Activated CD4-positive, alpha-beta T cell treated with anti-CD3 and anti-CD28 coated beads, Interleukin-2, amount 10 ng/mL, durations not matched to agents 24 days and 14 days (primary cell): ENCODE measurements around the gene ADAMTS2. TPM values are rescaled to one million over a fixed set of nuclear protein-coding genes. Genes with fewer than 3 reads are reported as not detected.
"Not testable (repeated sequence)": the region's sequence is repeated elsewhere in the genome, so short reads cannot be mapped to it uniquely, and the experiment has no call there.

ENCODE experiments used
- DNase-seq: peaks from one replicate; pipeline ENCODE4 v3.0.0; 2022
- H3K27ac Mint-ChIP-seq: one replicate; pipeline ENCODE4 v1.8.0; 2022; ENCODE audit warnings: mild to moderate bottlenecking, mixed read lengths
- H3K27me3 Mint-ChIP-seq: one replicate; pipeline ENCODE4 v1.8.0; 2022; ENCODE audit warnings: mixed read lengths
- H3K36me3 Mint-ChIP-seq: one replicate; pipeline ENCODE4 v1.8.0; 2022; ENCODE audit warnings: low read depth, mild to moderate bottlenecking, mixed read lengths
- H3K4me1 Mint-ChIP-seq: one replicate; pipeline ENCODE4 v1.8.0; 2021; ENCODE audit warnings: mixed read lengths
- H3K4me3 Mint-ChIP-seq: one replicate; pipeline ENCODE4 v1.8.0; 2022; ENCODE audit warnings: mild to moderate bottlenecking, moderate library complexity, mixed read lengths
- H3K9me3 Mint-ChIP-seq: one replicate; pipeline ENCODE4 v1.8.0; 2021; ENCODE audit warnings: mixed read lengths
- intact Hi-C: fragments of 100-400 bp; cut with micrococcal nuclease; formaldehyde crosslinking; loops from one replicate; pipeline ENCODE4 v1.15.1; 2023
- total RNA-seq: library from RNA; stranded (reverse); gene quantifications from 2 replicates; pipeline ENCODE4 v1.2.3, GENCODE V29; 2022

The ADAMTS2 gene
- total RNA-seq, 1 donor from 2014 or later: not detected

- intact Hi-C loops: no loop called here
Measured at GRCh38 chr5:179330186-179330900, 14.9 kb downstream of the ADAMTS2 start.

GRCh38 chr5:179328291-179328690, 17.0 kb downstream of the ADAMTS2 start:
- Mint-ChIP-seq H3K4me3 (no peak overlapping the region), H3K36me3 (no peaks in the 10 kb centered on the region), H3K9me3 (no peaks in the 10 kb centered on the region), H3K4me1 (no peaks in the 10 kb centered on the region), H3K27me3 (no peaks in the 10 kb centered on the region), H3K27ac (no peak overlapping the region)
- intact Hi-C loops: no loop called here
- DNase-seq: no peak

More at GRCh38 chr5:179330186-179330900, 14.9 kb downstream of the ADAMTS2 start:
- Mint-ChIP-seq H3K4me3 (no peak overlapping the region), H3K36me3 (no peaks in the 10 kb centered on the region), H3K27ac (no peak overlapping the region), H3K9me3 (no peaks in the 10 kb centered on the region), H3K4me1 (no peaks in the 10 kb centered on the region), H3K27me3 (no peaks in the 10 kb centered on the region)
- no peak for DNase-seq

DNA sequence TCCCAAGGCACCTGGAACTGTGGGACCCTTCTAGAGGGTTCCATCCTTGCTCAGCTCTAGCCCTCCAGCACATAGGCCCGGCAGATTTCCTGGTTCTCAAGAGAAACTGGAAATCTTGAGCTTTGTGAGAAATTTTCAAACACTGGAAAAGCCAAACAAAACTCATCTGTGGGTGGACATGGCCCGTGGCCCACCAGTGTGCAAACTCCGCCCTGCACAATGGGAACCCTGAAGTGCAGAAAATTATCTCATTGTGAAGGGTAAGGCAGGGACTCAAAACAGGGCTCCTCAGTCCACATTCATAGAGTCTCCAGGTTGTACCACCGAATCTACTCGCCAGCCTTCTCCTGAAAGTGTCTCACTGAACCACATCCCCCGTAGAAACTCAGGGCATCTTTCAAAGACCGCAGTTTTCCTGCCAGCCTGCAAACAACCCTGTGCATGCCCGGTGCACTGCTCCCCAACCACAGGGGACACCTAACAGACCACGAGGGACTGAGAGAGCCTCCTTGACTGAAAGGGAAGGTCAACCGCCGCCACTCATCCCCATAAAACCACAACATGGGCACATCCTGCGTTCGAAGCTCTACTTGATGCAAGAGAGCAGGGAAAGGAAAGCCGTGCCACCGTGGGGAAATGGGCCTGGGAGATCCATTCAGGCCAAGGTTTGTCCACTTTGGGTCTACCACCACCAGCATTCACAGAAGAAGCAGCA, 18.1 kb downstream of the ADAMTS2 start:
- H3K4me3 Mint-ChIP-seq: no peak overlapping the region
- no peaks in the 10 kb centered on the region for H3K4me1 Mint-ChIP-seq
- DNase-seq: no peak
- no peaks in the 10 kb centered on the region for H3K27me3 Mint-ChIP-seq
- H3K9me3 Mint-ChIP-seq: no peaks in the 10 kb centered on the region
- no peak overlapping the region for H3K27ac Mint-ChIP-seq
- H3K36me3 Mint-ChIP-seq: no peaks in the 10 kb centered on the region
- intact Hi-C loops: no loop called here

- Mint-ChIP-seq H3K27me3 (no peaks in the 10 kb centered on the region), H3K4me3 (no peak overlapping the region), H3K36me3 (no peaks in the 10 kb centered on the region), H3K27ac (no peak overlapping the region), H3K4me1 (no peaks in the 10 kb centered on the region), H3K9me3 (no peaks in the 10 kb centered on the region)
- intact Hi-C loops: no loop called here
- no peak for DNase-seq
Measured at GRCh38 chr5:179326122-179326927, 18.9 kb downstream of the ADAMTS2 start.

GRCh38 chr5:179325296-179326031, 19.8 kb downstream of the ADAMTS2 start:
- intact Hi-C loops: no loop called here
- DNase-seq: no peak
- Mint-ChIP-seq H3K27me3 (no peaks in the 10 kb centered on the region), H3K4me3 (no peak overlapping the region), H3K4me1 (no peaks in the 10 kb centered on the region), H3K36me3 (no peaks in the 10 kb centered on the region), H3K9me3 (no peaks in the 10 kb centered on the region), H3K27ac (no peak overlapping the region)

GRCh38 chr5:179324760-179325295, 20.4 kb downstream of the ADAMTS2 start:
- Mint-ChIP-seq H3K27ac (no peak overlapping the region), H3K4me3 (no peak overlapping the region), H3K36me3 (no peaks in the 10 kb centered on the region), H3K9me3 (no peaks in the 10 kb centered on the region), H3K4me1 (no peaks in the 10 kb centered on the region), H3K27me3 (no peaks in the 10 kb centered on the region)
- intact Hi-C loops: no loop called here
- DNase-seq: no peak

DNA sequence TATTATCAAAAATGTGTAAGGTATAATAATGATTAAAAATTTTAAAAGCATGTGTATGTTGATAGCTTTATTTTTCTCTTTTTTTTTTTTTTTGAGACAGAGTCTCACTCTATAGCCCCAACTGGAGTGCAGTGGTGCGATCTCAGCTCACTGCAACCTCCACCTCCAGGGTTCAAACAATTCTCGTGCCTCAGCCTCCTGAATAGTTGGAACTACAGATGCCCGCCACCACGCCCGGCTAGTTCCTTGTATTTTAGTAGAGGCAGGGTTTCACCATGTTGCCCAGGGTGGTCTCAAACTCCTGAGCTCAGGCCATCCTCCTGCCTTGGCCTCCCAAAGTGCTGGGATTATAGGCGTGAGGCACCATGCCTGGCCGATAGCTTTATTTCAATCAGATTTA, 20.9 kb downstream of the ADAMTS2 start:
- H3K27me3 Mint-ChIP-seq, H3K27ac Mint-ChIP-seq, H3K4me1 Mint-ChIP-seq, H3K36me3 Mint-ChIP-seq, H3K9me3 Mint-ChIP-seq, H3K4me3 Mint-ChIP-seq, intact Hi-C loops, DNase-seq: not testable (repeated sequence)

GRCh38 chr5:179323026-179323870, 22.0 kb downstream of the ADAMTS2 start:
- no peaks in the 10 kb centered on the region for H3K9me3 Mint-ChIP-seq
- no peak overlapping the region for H3K27ac Mint-ChIP-seq
- no peaks in the 10 kb centered on the region for H3K27me3 Mint-ChIP-seq
- DNase-seq: no peak
- no peaks in the 10 kb centered on the region for H3K4me1 Mint-ChIP-seq
- intact Hi-C loops: no loop called here
- H3K36me3 Mint-ChIP-seq: no peaks in the 10 kb centered on the region
- H3K4me3 Mint-ChIP-seq: no peak overlapping the region

DNA sequence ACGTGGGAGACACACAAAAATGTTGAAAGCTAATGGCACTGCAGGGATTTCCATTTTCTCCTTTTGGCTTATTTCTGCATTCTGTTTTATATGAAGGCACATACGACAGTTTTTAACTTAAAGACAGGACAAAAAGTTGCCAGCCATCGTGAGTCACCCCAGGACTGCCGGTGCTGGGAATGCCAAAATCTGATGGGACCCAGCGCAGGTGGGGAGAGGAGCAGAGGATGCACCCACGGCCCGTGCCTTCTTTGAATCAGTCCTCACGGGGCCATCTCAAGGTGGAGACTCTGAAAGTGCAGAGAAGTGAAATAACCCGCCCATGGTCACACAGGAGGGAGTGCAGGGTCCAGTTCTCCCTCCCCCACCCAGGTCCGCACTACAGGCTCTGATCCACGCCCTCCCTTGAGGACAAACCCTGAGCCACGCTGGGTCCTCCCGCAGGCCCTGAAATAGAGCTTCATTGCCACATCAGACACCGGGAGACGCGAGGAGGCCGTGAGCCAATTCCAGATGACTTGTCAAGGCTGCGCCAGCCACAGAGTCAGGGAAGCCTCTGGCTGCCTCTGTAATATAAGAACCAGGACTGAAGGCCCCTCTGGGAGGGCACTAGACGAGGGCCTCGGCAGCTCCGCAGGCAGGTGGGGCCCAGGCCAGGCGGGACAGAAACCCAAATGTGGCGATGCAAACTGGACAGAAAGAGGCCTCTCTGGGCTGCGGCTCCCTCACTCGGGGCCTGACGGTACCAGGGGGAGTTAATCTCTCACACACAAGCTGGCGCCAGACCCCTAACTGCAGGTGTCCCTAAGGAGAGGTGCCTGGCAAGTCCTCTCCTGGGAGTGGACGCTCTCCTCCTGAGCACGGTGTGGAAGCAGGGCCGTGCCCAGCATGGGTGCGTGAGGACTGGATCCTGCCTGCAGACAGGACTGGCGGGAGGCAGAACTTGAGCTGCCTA, 22.9 kb downstream of the ADAMTS2 start:
- Mint-ChIP-seq H3K27ac (no peak overlapping the region), H3K36me3 (no peaks in the 10 kb centered on the region), H3K4me3 (no peak overlapping the region), H3K4me1 (no peaks in the 10 kb centered on the region), H3K9me3 (no peaks in the 10 kb centered on the region), H3K27me3 (no peaks in the 10 kb centered on the region)
- no peak for DNase-seq
- intact Hi-C loops: no loop called here

DNA sequence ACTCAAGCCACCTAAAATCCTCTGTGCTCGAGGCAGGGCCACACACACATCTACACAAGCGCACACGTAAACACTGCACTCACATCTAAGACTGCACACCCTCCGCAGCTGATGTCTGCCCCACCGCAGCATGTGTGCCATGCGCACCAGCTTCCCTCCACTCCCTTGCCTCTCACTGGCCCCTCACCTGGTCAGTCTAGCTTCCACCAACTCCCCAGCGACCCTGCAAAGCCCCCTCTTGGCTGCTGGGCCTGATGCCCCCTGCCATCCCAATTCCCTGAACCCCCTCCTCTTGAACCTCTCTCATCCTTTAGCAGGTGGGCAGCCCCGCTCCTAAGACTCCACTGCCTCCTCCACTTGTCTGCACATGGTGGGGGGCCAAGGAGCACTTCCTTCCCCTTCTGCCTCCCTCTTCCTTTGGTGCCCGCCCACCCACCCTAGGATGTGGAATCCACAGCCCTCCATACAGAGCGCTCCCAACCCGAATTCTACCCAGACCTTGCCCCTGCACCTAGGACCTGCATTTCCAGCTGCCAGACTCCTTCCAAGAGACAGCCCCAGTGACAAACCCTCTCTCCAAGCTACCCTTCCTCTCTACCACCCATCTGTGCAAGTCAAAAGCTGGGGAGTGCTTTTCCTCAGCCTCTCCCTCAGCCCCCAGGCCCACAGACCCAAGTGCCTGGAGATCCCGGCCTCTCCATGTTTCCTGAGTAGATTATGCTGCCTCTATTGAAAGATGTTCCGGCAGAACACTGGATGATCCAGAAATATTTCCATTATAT, 23.9 kb downstream of the ADAMTS2 start:
- H3K36me3 Mint-ChIP-seq: no peaks in the 10 kb centered on the region
- intact Hi-C loops: no loop called here
- no peak for DNase-seq
- no peaks in the 10 kb centered on the region for H3K27me3 Mint-ChIP-seq
- no peak overlapping the region for H3K4me3 Mint-ChIP-seq
- no peak overlapping the region for H3K27ac Mint-ChIP-seq
- H3K4me1 Mint-ChIP-seq: no peaks in the 10 kb centered on the region
- H3K9me3 Mint-ChIP-seq: no peaks in the 10 kb centered on the region

DNA sequence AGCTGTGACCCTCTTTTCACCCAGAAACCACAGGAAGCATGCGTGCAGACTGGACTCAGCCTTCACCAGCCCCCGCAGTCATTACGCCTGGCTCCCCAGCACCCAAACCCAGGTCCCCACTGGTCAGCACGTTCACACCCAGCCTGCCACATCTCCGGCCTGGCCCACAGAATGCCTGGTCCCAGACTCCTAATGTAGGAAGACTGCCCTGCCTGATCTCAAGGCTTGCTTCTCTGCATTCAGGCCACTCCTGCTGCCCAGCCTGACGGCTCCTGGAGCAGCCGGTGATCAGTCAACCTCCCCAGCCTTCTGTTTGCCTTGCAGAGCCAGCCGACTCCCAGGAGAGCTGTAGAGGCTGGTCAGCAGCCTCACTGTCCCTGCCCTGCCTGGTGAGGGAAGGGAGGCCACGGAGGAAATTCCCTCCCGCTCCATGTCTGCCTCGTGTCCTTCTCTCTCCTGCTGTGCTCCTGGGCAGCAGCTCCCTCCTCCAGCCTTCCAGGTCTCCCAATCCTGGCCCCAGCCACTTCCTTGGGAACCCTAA, 25.4 kb downstream of the ADAMTS2 start:
- Mint-ChIP-seq H3K27ac (no peak overlapping the region), H3K36me3 (no peaks in the 10 kb centered on the region), H3K4me1 (no peaks in the 10 kb centered on the region), H3K4me3 (no peak overlapping the region), H3K27me3 (no peaks in the 10 kb centered on the region), H3K9me3 (no peaks in the 10 kb centered on the region)
- intact Hi-C loops: no loop called here
- DNase-seq: no peak
